SJCRH30 (cell line): ENCODE measurements around the gene GALNT17. TPM values are rescaled to one million over a fixed set of nuclear protein-coding genes. Genes with fewer than 3 reads are reported as not detected.

Experiments used
- DNase-seq, 2 experiments: peaks; one replicate each; pipeline ENCODE4 v3.0.0-alpha.2; 2015 to 2020
- H3K27ac ChIP-seq: fragments of 250-450 bp; sonication (Bioruptor Pico); 2 replicates; pipeline ENCODE4 v1.5.1; 2020; ENCODE audit warnings: mild to moderate bottlenecking, moderate library complexity
- H3K27me3 ChIP-seq: fragments of 250-450 bp; sonication (Bioruptor Pico); 2 replicates; pipeline ENCODE4 v1.5.1; 2020; ENCODE audit warnings: mild to moderate bottlenecking, moderate library complexity
- H3K36me3 ChIP-seq: fragments of 250-450 bp; sonication (Bioruptor Pico); 2 replicates; pipeline ENCODE4 v1.5.1; 2020; ENCODE audit warnings: mild to moderate bottlenecking, moderate library complexity
- H3K4me1 ChIP-seq: fragments of 250-450 bp; sonication (Bioruptor Pico); 2 replicates; pipeline ENCODE4 v1.5.1; 2020; ENCODE audit warnings: mild to moderate bottlenecking, moderate library complexity
- H3K4me3 ChIP-seq: fragments of 250-450 bp; sonication (Bioruptor Pico); 2 replicates; pipeline ENCODE4 v1.5.1; 2020; ENCODE audit warnings: mild to moderate bottlenecking, moderate library complexity
- H3K9me3 ChIP-seq: fragments of 250-450 bp; sonication (Bioruptor Pico); replicated peaks from 2 replicates; pipeline ENCODE4 v1.5.1; 2020; ENCODE audit warnings: mild to moderate bottlenecking, moderate library complexity
- total RNA-seq: library from RNA; depleted of rRNA; stranded (reverse); fragments of >200 nt; shearing (Covaris generic); gene quantifications from 2 replicates; pipeline ENCODE4 v1.2.3, GENCODE V29; 2014

The GALNT17 gene
- total RNA-seq, 1 experiment from 2014 or later = not detected

DNA sequence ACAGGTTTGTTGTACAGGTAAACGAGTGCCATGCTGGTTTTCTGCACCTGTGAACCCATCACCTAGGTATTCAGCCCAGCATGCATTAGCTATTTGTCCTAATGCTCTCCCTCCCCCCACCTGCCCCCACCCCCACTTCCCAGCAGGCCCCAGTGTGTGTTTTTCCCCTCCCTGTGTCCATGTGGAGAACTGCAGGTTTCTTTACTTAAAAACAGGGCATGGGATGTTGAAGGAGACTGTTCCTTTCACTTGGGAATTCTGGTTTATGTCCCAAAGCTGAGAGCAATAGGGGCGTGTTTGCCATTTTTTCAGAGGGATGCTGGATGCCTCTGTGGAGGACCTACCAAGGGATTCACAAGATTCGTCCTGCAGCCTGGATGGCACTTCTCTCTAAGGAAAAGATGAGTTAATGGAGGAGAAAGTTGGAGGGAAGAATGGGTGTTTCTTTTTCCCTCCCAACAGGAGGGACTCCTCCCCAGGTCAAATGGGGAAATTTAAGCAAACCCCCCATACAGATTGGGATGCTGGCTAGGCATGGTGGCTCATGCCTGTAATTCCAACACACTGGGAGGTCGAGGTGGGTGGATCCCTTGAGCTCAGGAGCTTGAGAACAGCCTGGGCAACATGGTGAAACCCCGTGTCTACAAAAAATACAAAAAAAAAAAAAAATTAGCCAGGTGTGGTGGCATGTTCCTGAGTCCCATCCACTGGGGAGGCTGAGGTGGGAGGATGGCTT, 136.0 kb downstream of the GALNT17 start:
- no peak overlapping the region for H3K4me3 ChIP-seq
- no peaks in the 10 kb centered on the region for H3K27me3 ChIP-seq
- H3K4me1 ChIP-seq = no peaks in the 10 kb centered on the region
- no peaks in the 10 kb centered on the region for H3K36me3 ChIP-seq
- no peaks in the 10 kb centered on the region; the same call in 1 of the 2 replicates for H3K9me3 ChIP-seq
- no peak for DNase-seq
- no peak overlapping the region for H3K27ac ChIP-seq

DNA sequence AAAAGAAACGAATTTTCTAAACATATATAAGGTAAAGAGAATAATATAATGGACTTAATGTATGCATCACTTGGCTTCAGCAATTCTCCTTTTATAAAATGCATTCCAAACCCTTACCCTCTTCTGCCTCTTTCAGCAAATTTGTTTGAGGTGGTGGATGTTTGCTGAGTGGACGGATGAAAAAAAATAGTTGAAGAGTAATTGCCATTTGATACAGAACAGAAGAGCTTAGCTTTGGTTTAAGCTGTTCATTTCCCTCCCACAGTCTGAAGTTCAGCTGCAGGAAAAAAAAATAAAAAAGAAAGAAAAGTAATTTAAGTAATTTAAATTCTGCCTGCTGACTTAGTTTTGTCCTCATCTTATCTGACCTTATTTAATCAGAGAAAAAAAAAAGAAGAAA, 138.6 kb downstream of the GALNT17 start:
- H3K9me3 ChIP-seq = no peaks in the 10 kb centered on the region; the same call in 1 of the 2 replicates
- no peaks in the 10 kb centered on the region for H3K27me3 ChIP-seq
- no peak overlapping the region for H3K4me3 ChIP-seq
- no peaks in the 10 kb centered on the region for H3K36me3 ChIP-seq
- H3K4me1 ChIP-seq = no peaks in the 10 kb centered on the region
- DNase-seq = no peak
- no peak overlapping the region for H3K27ac ChIP-seq

DNA sequence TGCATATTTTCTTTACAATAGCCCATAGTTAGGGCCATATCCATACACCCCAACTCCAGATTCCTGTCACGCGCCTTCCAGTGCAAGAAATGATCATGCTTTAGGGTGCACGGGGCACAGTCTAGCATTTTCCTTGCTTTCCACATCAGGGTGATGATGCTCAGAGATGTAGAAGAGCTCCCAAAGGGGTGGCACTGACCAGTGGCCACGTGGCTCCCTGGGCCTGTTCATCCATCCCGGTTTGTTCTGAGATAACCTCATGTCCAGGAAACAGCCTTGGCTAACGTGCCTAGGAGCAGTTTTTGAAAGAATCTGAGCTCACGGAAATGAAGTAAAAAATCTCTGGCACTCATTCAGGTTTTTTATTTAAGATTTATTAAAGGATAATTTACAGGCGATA, 139.3 kb downstream of the GALNT17 start:
- Histone ChIP-seq H3K4me3 (no peak overlapping the region), H3K27ac (no peak overlapping the region), H3K27me3 (no peaks in the 10 kb centered on the region), H3K9me3 (no peaks in the 10 kb centered on the region; the same call in 1 of the 2 replicates), H3K36me3 (no peaks in the 10 kb centered on the region), H3K4me1 (no peaks in the 10 kb centered on the region)
- DNase-seq = no peak

DNA sequence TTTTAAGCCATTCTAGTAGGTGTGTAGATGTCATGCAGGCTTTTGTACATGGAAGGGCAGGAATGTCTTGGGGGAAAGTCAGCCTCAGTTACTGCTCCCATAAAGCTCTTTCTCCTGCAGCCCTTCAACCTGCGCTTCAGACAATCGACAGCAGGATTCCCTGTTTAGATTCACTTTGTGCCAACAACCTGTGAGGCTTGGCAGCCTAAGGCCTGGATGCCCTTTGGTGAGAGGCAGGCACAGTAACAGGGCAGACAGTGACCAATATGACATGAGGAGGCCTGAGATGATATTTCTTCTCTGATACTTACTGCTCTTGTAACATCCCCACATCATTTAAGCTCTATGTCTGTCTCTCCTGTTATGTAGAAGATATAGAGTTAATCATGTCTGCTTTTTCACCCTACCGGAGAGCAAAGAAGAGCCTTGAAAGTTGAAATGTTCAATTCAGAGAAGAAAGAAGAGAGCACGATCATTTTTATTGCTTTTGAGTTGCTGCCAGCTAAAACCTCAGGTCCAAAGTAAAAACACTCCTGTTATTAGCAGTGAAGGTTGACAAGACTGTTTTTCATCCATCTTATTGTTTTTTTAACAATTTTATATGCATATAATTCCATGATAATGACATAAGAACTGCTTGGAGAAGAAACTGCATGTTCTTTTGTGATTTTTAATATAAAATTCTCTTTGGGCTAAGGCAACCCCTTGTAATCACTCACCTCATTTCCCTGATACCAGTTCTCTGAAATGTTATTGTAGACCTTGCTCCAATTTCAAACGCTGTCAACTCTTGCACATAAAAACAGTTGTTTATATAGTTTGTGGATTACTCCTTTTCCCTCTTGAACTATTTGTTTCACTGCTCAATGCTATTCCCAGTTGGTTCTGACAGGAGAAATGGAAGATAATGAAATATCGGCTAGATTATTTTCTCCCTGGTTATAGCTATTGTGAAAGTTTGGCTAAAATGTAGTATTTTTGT, 140.9 kb downstream of the GALNT17 start:
- Histone ChIP-seq H3K9me3 (no peaks in the 10 kb centered on the region; the same call in 1 of the 2 replicates), H3K27ac (no peak overlapping the region), H3K36me3 (no peaks in the 10 kb centered on the region), H3K27me3 (no peaks in the 10 kb centered on the region), H3K4me3 (no peak overlapping the region), H3K4me1 (no peaks in the 10 kb centered on the region)
- no peak for DNase-seq

DNA sequence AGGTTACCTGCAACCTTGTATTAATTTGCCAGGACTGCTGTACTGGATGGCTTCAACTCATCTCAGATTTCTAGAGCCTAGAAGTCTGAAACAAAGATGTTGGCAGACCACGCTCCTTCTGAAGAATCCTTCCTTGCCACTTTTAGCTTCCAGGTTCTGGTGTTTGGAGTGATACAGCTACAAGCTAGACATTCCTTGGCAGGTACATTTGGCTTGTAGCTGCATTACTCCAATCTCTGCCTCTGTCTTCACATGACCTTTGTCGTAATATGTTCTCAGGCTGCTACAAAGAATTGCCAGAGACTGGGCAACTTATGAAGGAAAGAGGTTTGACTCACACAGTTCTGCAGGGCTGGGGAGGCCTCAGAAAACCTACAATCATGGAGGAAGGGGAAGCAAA, 146.3 kb downstream of the GALNT17 start:
- no peaks in the 10 kb centered on the region; the same call in 1 of the 2 replicates for H3K9me3 ChIP-seq
- no peaks in the 10 kb centered on the region for H3K27me3 ChIP-seq
- H3K36me3 ChIP-seq = no peaks in the 10 kb centered on the region
- no peak for DNase-seq
- H3K27ac ChIP-seq = no peak overlapping the region
- H3K4me1 ChIP-seq = no peaks in the 10 kb centered on the region
- no peak overlapping the region for H3K4me3 ChIP-seq

DNA sequence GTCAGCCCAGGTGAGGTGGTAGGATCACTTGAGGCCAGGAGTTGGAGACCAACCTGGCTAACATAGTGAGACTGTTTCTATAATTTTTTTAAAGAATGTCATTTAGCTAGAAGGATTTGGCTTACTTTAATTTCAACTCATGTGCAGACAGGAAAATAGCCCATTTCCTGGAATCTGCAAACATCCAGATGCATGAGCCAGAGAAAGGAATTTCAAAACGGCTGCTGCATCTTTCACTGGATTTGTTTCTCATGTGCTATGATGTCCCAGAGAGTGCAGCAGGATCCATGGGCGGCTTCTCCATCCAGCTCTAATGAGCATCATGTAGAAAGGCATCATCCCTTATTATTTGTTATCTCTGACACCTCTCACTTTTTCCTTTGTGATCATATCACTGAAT, 149.3 kb downstream of the GALNT17 start:
- Histone ChIP-seq H3K27me3 (peaks cover 5% of the 10 kb centered on the region), H3K4me3 (no peak overlapping the region), H3K27ac (no peak overlapping the region), H3K4me1 (no peaks in the 10 kb centered on the region), H3K9me3 (no peaks in the 10 kb centered on the region), H3K36me3 (no peaks in the 10 kb centered on the region)
- no peak for DNase-seq

DNA sequence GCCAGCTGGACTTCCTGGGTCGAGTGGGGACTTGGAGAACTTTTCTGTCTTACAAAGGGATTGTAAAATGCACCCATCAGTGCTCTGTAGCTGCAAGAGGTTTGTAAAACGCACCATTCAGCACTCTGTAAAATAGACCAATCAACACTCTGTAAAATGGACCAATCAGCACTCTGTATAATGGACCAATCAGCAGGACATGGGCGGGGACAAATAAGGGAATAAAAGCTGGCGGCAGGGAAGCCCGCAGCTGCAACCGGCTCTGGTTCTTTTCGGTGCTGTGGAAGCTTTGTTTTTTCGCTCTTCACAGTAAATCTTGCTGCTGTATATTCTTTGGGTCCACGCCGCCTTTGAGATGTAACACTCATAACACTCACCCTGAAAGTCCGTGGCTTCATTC, 151.9 kb downstream of the GALNT17 start:
- Histone ChIP-seq H3K4me3 (no peak overlapping the region), H3K4me1 (no peaks in the 10 kb centered on the region), H3K9me3 (no peaks in the 10 kb centered on the region), H3K36me3 (no peaks in the 10 kb centered on the region), H3K27ac (no peak overlapping the region), H3K27me3 (peaks cover 5% of the 10 kb centered on the region)
- no peak for DNase-seq

DNA sequence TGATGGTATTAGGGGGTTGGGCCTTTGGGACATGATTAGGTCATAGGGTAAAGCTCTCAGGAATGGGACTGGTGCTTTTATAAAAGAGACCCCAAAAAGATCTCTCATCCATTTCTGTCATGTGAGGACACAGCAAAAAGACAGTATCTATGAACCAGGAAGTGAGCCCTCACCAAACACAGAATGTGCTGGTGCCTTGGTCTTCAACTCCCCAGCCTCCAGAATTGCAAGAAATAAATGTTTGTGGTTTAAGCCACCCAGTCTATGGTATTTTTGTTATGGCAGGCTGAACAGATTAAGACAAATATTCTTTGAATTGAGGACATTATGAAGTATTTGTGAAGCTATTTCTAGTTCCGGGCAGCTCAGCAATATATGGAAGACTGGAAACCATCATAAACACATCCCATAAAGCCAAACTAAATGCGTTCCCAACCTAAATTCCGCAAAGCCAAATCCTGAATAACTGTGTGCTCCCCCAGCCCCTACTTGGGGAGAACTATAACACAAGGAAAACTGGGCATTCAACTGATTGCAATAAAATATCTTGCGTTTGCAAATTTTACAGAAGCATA, 153.7 kb downstream of the GALNT17 start:
- no peaks in the 10 kb centered on the region for H3K4me1 ChIP-seq
- no peak overlapping the region for H3K4me3 ChIP-seq
- peaks cover 10% of the 10 kb centered on the region for H3K27me3 ChIP-seq
- H3K9me3 ChIP-seq = no peaks in the 10 kb centered on the region
- DNase-seq = no peak
- no peaks in the 10 kb centered on the region for H3K36me3 ChIP-seq
- no peak overlapping the region for H3K27ac ChIP-seq

DNA sequence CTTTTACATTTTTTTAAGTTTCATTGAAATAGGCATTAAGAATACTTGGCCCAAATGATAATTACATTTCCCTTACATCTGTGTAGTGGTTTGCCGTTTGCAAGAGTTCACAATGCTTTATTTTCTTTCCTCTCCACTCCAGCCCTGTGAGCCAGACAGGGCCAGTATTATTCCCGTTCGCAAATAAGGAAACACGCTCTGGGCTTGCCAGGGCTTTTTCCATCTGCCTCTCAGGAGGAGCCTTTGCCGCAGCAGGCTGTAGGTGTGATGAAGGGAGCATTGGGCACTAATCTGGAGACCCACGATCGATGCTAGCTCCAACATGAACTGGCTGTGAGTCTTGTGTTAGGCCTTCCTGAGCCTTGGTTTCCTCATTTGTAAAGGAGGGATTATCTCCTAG, 154.4 kb downstream of the GALNT17 start:
- Histone ChIP-seq H3K27me3 (peaks cover 11% of the 10 kb centered on the region), H3K4me1 (no peaks in the 10 kb centered on the region), H3K9me3 (no peaks in the 10 kb centered on the region), H3K36me3 (no peaks in the 10 kb centered on the region), H3K27ac (no peak overlapping the region), H3K4me3 (no peak overlapping the region)
- DNase-seq = no peak

DNA sequence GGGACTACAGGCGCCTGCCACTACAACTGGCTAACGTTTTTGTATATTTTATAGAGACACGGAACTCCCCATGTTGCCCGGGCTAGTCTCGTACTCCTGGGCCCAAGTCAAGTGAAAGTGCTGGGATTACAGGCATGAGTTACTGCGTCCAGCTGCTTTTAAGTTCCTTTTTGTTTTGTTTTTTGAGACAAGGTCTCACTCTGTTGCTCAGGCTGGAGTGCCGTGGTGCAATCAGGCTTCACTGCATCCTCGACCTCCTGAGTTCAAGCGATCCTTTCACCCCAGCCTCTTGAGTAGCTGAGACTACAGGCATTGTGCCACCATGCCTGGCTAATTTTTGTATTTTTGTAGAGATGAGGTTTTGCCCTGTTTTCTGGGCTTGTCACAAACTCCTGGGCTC, 155.0 kb downstream of the GALNT17 start:
- Histone ChIP-seq H3K9me3 (no peaks in the 10 kb centered on the region), H3K27ac (no peak overlapping the region), H3K27me3 (peaks cover 13% of the 10 kb centered on the region), H3K4me3 (no peak overlapping the region), H3K36me3 (no peaks in the 10 kb centered on the region), H3K4me1 (no peaks in the 10 kb centered on the region)
- no peak for DNase-seq

DNA sequence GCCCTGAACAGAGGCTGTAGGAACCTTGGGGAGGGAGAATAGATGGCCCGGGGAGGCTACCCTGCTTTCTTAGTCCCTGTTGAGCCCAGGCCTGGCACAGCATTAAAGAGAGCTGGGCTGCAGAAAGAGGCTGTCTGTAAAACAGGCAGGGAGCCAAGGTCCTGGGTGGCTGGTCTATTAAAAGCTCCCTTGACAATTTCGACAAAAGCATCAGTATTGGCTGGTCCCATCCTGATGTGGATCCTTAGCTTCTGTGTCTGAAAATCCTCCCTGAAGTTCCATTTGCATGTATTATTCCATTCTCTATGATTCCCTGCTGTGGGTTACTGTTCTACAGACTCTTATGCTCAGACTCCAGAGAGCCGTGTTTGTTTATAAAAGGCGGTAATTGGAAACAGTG, 158.5 kb downstream of the GALNT17 start:
- Histone ChIP-seq H3K27me3 (peaks cover 9% of the 10 kb centered on the region), H3K27ac (no peak overlapping the region), H3K4me1 (no peaks in the 10 kb centered on the region), H3K9me3 (no peaks in the 10 kb centered on the region), H3K36me3 (no peaks in the 10 kb centered on the region), H3K4me3 (no peak overlapping the region)
- DNase-seq = no peak

DNA sequence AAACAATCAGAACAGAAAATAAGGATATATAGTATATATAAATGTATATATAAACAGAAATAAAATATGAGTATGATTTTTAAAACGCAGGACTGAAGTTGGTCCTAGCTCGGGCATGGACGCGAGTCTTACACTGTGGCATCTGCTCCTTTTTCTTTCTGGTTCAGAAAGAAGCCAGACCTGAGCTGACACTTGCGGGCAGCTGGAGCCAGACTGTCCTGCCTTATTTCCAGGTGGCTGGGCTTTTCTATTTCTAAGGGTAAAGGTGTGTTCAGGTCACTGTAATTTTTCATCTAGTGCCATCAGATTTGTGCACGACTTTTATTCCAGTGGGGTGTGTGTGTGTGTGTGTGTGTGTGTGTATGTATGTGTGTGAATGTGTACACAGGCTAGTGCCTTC, 166.4 kb downstream of the GALNT17 start:
- DNase-seq = no peak
- no peak overlapping the region for H3K27ac ChIP-seq
- H3K9me3 ChIP-seq = no peaks in the 10 kb centered on the region
- H3K4me1 ChIP-seq = no peaks in the 10 kb centered on the region
- no peaks in the 10 kb centered on the region; the same call in 1 of the 2 replicates for H3K27me3 ChIP-seq
- no peaks in the 10 kb centered on the region for H3K36me3 ChIP-seq
- H3K4me3 ChIP-seq = no peak overlapping the region

DNA sequence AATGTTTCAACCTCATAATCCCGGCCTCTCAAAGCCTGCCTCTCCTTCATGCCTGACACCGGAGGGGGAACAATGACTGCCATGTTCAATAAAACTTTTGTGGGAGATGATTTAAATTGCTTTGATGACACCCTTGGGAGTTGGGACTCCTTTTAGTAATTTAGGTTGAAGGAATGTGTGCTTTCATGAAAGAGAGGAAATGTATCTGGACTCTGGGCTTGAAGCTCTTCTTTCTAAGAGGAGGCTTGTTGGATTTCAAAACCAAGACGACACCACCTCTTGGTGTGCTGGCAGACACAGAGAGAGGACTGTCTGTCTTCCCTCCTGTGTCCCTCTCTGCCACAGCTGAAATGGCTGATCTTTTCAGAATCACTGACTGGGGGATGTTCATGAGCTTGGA, 168.1 kb downstream of the GALNT17 start:
- Histone ChIP-seq H3K27ac (no peak overlapping the region), H3K9me3 (no peaks in the 10 kb centered on the region), H3K4me1 (no peaks in the 10 kb centered on the region), H3K36me3 (no peaks in the 10 kb centered on the region), H3K27me3 (no peaks in the 10 kb centered on the region; the same call in 1 of the 2 replicates), H3K4me3 (no peak overlapping the region)
- DNase-seq = no peak

DNA sequence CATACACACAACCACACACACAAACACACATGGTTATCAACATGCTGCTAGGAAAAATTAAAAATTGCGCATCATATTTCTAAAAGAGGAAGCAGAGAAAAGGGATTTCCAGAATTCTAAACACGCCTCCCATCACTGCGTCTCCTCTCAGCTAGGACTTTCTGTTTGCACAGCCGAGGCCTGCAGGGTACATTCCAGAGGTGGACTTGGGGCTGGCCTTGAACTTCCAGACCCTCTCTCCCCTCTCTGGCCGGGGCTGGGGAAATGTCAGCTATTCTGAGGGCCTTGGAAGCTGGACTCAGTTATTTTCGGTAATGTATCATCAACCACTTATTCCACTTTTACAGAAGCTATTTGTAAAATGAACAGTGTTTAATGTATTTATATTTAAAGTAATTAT, 168.7 kb downstream of the GALNT17 start:
- Histone ChIP-seq H3K36me3 (no peaks in the 10 kb centered on the region), H3K27me3 (no peaks in the 10 kb centered on the region; the same call in 1 of the 2 replicates), H3K27ac (no peak overlapping the region), H3K9me3 (no peaks in the 10 kb centered on the region), H3K4me1 (no peaks in the 10 kb centered on the region), H3K4me3 (no peak overlapping the region)
- no peak for DNase-seq

DNA sequence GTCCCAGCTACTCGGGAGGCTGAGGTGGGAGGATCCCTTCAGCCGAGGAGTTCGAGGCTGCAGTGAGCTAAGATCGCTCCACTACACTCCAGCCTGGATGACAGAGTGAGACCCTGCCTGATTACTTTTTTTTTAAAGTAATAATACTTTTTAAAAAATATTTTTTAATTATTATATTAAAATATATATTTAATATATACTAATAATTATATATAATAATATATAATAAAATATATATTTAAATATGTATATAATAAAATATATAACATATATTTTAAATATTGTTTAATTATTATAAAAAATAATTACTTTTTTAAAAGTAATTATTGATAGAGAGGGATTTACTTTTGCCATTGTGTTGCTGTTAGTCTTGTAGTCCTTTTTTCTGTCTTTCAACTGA, 169.2 kb downstream of the GALNT17 start:
- Histone ChIP-seq H3K4me3 (no peak overlapping the region), H3K27ac (no peak overlapping the region), H3K36me3 (no peaks in the 10 kb centered on the region), H3K27me3 (no peaks in the 10 kb centered on the region; the same call in 1 of the 2 replicates), H3K4me1 (no peaks in the 10 kb centered on the region), H3K9me3 (no peaks in the 10 kb centered on the region)
- DNase-seq = no peak
